B cell (primary cell): ENCODE results near the gene DENND6A. TPM values are rescaled to one million over a fixed set of nuclear protein-coding genes. Genes with fewer than 3 reads are reported as not detected.

Source experiments
- ATAC-seq: fragments of 200-7000 bp; cut with Tn5 transposase; one replicate; pipeline ENCODE4 v1.10.0; 2021; ENCODE audit warnings: low read depth, mild to moderate bottlenecking, moderate number of reproducible peaks, moderate library complexity
- CTCF ChIA-PET: fragments of 350-600 bp; sonication (Branson Sonifier 250); formaldehyde crosslinking; loops from one replicate; lab custom pipeline; 2021; ENCODE audit warnings: antibody characterized with exemption, inconsistent platforms; lab: Charles Lee
- POLR2A ChIA-PET: fragments of 350-600 bp; sonication (Branson Sonifier 250); formaldehyde crosslinking; loops from one replicate; lab custom pipeline; 2021; ENCODE audit warnings: antibody characterized with exemption; lab: Charles Lee
- DNase-seq: peaks from one replicate; pipeline ENCODE4 v3.0.0; 2013
- H2AFZ ChIP-seq: 2 replicates; pipeline ENCODE4 v1.6.1; 2012; ENCODE audit warnings: mild to moderate bottlenecking, low read depth, low read length; ENCODE audit not compliant: insufficient read depth, poor library complexity, severe bottlenecking
- H3K27ac ChIP-seq, 2 donors: 1 replicate in 1 of 2; 2 replicates in 1 of 2; pipeline ENCODE4 v1.5.1; 2012 to 2013; ENCODE audit warnings: low read length in 2 of 2, mild to moderate bottlenecking in 2 of 2, moderate library complexity in 1 of 2
- H3K27me3 ChIP-seq, 4 experiments: fragments of 200-600 bp in 1 of 4; sonication (generic) in 1 of 4; replicated peaks in 1 of 4; 1 replicate in 2 of 4; 2 replicates in 2 of 4; pipeline versions ENCODE4 v1.6.1 to v1.7.0; 2013 to 2016; ENCODE audit warnings: low read length in 3 of 4, mild to moderate bottlenecking in 2 of 4, mixed read lengths in 1 of 4, moderate library complexity in 1 of 4; ENCODE audit not compliant: insufficient read depth in 4 of 4, control insufficient read depth in 3 of 4; ENCODE audit errors: control extremely low read depth in 1 of 4
- H3K36me3 ChIP-seq, 2 experiments: replicated peaks in 1 of 2; 1 replicate in 1 of 2; 2 replicates in 1 of 2; pipeline versions ENCODE4 v1.6.1 to v1.7.1; 2013; ENCODE audit warnings: low read length in 1 of 2; ENCODE audit not compliant: insufficient read depth in 2 of 2, control insufficient read depth in 1 of 2; ENCODE audit errors: control extremely low read depth in 1 of 2, extremely low read depth in 1 of 2
- H3K4me1 ChIP-seq, 2 donors: fragments of 200-600 bp in 1 of 2; sonication (generic) in 1 of 2; 1 replicate in 1 of 2; 2 replicates in 1 of 2; pipeline versions ENCODE4 v1.5.1 to v1.6.1; 2013 to 2017; ENCODE audit warnings: low read length in 2 of 2; ENCODE audit not compliant: control insufficient read depth in 2 of 2, insufficient read depth in 2 of 2
- H3K4me2 ChIP-seq: replicated peaks from 2 replicates; pipeline ENCODE3; 2012; ENCODE audit warnings: mild to moderate bottlenecking, low read depth, low read length; ENCODE audit not compliant: poor library complexity, severe bottlenecking
- H3K4me3 ChIP-seq, 5 experiments: fragments of 200-600 bp in 1 of 5; sonication (generic) in 1 of 5; 1 replicate in 3 of 5; 2 replicates in 2 of 5; pipeline versions ENCODE4 v1.5.1 to v1.7.0; 2011 to 2016; ENCODE audit warnings: low read length in 4 of 5, mild to moderate bottlenecking in 4 of 5, low read depth in 2 of 5, control low read depth in 1 of 5, moderate library complexity in 1 of 5; ENCODE audit not compliant: insufficient read depth in 1 of 5; ENCODE audit errors: control extremely low read depth in 1 of 5, extremely low read depth in 1 of 5
- H3K79me2 ChIP-seq: fragments of 200-600 bp; sonication (generic); one replicate; pipeline ENCODE4 v1.6.0; 2016; ENCODE audit warnings: low read length; ENCODE audit not compliant: control insufficient read depth, insufficient read depth
- H3K9ac ChIP-seq: fragments of 200-600 bp; sonication (generic); 2 replicates; pipeline ENCODE4 v1.6.1; 2017; ENCODE audit warnings: mild to moderate bottlenecking, low read length, moderate library complexity
- H3K9me3 ChIP-seq, 3 donors: one replicate each; pipeline versions ENCODE4 v1.6.1 to v1.7.1; 2013; ENCODE audit warnings: low read length in 2 of 3; ENCODE audit not compliant: control insufficient read depth in 2 of 3, insufficient read depth in 1 of 3; ENCODE audit errors: control extremely low read depth in 1 of 3
- H4K20me1 ChIP-seq: 2 replicates; pipeline ENCODE4 v1.6.0; 2012; ENCODE audit warnings: mild to moderate bottlenecking, low read length; ENCODE audit not compliant: insufficient read depth, control insufficient read depth, poor library complexity, severe bottlenecking
- H3K27ac Mint-ChIP-seq: one replicate; pipeline ENCODE4 v1.8.0; 2021; ENCODE audit warnings: mixed read lengths
- H3K27me3 Mint-ChIP-seq: one replicate; pipeline ENCODE4 v1.8.0; 2021; ENCODE audit warnings: mixed read lengths
- H3K4me1 Mint-ChIP-seq: one replicate; pipeline ENCODE4 v1.8.0; 2021; ENCODE audit warnings: mixed read lengths
- H3K4me3 Mint-ChIP-seq: one replicate; pipeline ENCODE4 v1.8.0; 2021; ENCODE audit warnings: mixed read lengths
- H3K9me3 Mint-ChIP-seq: one replicate; pipeline ENCODE4 v1.8.0; 2022; ENCODE audit warnings: mixed read lengths; ENCODE audit not compliant: insufficient read depth
- CTCF ChIP-seq: fragments of 200-600 bp; IDR thresholded peaks from one replicate; pipeline ENCODE4 v1.8.0; 2022; ENCODE audit warnings: antibody characterized with exemption, mild to moderate bottlenecking
- EZH2 ChIP-seq: IDR thresholded peaks from 2 replicates; pipeline ENCODE4 v1.6.1; 2012; ENCODE audit warnings: borderline replicate concordance, low read depth, mild to moderate bottlenecking, moderate library complexity, low read length; ENCODE audit not compliant: insufficient read depth, poor library complexity, severe bottlenecking
- WGBS: methylation state at CpG from one replicate; pipeline ENCODE4 v1.1.5; 2013; ENCODE audit warnings: missing lambda C conversion rate; ENCODE audit not compliant: insufficient coverage; 5-methylcytosine and 5-hydroxymethylcytosine counted together
- intact Hi-C: fragments of 100-400 bp; cut with micrococcal nuclease; formaldehyde crosslinking; loops from one replicate; pipeline ENCODE4 v1.10.0; 2022
- polyA plus RNA-seq: library from polyadenylated mRNA; depleted of rRNA; stranded (reverse); fragments of >200 nt; gene quantifications from 2 replicates; pipeline ENCODE4 v1.2.3, GENCODE V29; 2012
- total RNA-seq, 2 donors: library from RNA; stranded (reverse); fragments of 120-200 nt in 1 of 2; gene quantifications; 1 replicate in 1 of 2; 2 replicates in 1 of 2; pipeline versions ENCODE4 v1.2.3 to v1.2.4, GENCODE V29; 2013 to 2022

DENND6A gene
- total and polyA plus RNA-seq, 2 donors (not counting 1 experiment from before 2014, with no cell fraction given), result 10.0 to 31.5 TPM

GRCh38 chr3:57597127-57597923 is 95.6 kb downstream of the DENND6A start, which contains the start of gene ARF4:
TSS of gene ARF4 (minus strand) at chr3:57597344. CDS start at chr3:57597140, 204 bp downstream.
- ChIA-PET CTCF (interaction anchor here (1.0 to 3.4 kb wide), 3 partner anchors 41 to 159 kb away, joined by 3 to 16 read pairs (median 8); partner anchors contain the start of genes PDE12 and SLMAP), POLR2A (interaction anchor here (0.7 to 3.2 kb wide), 6 partner anchors 39 to 641 kb away, joined by 3 to 26 read pairs (median 5); partner anchors contain the start of genes PDE12 and SLMAP)
- Histone ChIP-seq H3K27ac (peak within 1 kb of the TSS; percentile 98), H3K9me3 (no peaks in the 10 kb centered on the region), H3K9ac (peak within 1 kb of the TSS; percentile 96), H3K36me3 (peaks cover 2 to 7% of the 10 kb centered on the region in 2 experiments), H3K4me1 (peaks cover 29 to 34% of the 10 kb centered on the region in 2 donors), H3K4me2 (peak within 1 kb of the TSS; percentile 93), H3K4me3 (peak within 1 kb of the TSS; percentile 67 to 99 (median 90)), H4K20me1 (peaks cover 20% of the 10 kb centered on the region), H3K27me3 (no peaks in the 10 kb centered on the region), H3K79me2 (peaks cover 66% of the 10 kb centered on the region), H2AFZ (peak within 1 kb of the TSS; percentile 68)
- peak within 1 kb of the TSS; percentile 97 for H3K27ac Mint-ChIP-seq
- no peaks in the 10 kb centered on the region for H3K27me3 Mint-ChIP-seq
- WGBS, result under 1% methylated on average over 63 of the region's 67 CpGs
- peaks cover 47% of the 10 kb centered on the region for H3K4me1 Mint-ChIP-seq
- intact Hi-C loops, result loop anchor here (1.0 to 10.0 kb wide), 8 partner anchors 41 to 915 kb away; partner anchors contain the start of genes APPL1, DENND6A, PDE12 and SLMAP
- H3K4me3 Mint-ChIP-seq, result peak within 1 kb of the TSS; percentile 96
- TF ChIP-seq CTCF (peak; percentile 17), EZH2 (no peak)
- peak; percentile 100 for DNase-seq
- peak; percentile 88 for ATAC-seq
- H3K9me3 Mint-ChIP-seq, result no peaks in the 10 kb centered on the region
